Measurements from ENCODE around the gene ARPC1A.
"Not testable (repeated sequence)": the region's sequence is repeated elsewhere in the genome, so short reads cannot be mapped to it uniquely, and the experiment has no call there.

ARPC1A gene

DNA sequence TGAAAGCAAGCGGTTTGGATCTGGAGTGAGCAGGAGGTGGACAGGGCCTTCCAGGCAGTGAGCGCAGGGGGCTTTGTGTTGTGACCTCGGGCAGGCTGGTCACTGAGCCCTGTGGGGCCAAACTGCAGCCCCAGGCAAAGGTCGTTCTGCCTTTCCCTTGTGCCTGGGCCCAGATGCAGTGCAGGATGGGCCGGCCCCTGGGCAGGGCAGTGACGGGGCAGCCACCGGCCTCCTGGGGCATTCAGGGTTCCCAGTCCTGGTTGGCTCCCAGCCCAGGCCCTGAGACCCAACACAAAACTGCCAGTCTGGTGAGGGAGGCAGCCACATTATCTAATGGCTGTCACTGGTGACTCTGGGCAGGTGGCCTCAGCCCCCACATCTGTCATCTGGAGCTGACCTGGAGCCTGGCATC lies 56.0 kb downstream of the ARPC1A start:
- FAIRE-seq, result no peak
- TF ChIP-seq POLR2A (IDR thresholded peaks at IDR 0.05; ENCODE audit: low read depth, low read length), result no peak
- DNase-seq (ENCODE audit: insufficient read length, low spot score), result no peak

DNA sequence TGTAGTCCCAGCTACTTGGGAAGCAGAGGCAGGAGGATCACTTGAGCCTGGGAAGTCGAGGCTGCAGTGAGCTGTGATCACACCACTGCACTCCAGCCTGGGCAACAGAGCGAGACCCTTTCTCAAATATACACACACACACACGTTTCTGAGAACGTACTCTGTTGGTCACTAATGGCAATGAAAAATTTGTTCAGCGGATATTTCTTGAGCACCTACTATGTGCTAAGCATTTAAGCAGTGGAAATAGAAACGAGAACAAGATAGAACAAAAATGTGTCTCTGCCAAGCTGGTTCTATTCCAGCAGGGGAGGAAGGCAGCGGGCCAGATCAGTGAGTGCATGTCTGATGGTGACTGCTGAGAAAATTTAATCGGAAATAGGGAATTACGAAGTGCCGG lies 57.5 kb downstream of the ARPC1A start:
- DNase-seq (ENCODE audit: insufficient read length, low spot score) (no peak), FAIRE-seq (no peak)
- no peak for TF ChIP-seq POLR2A (IDR thresholded peaks at IDR 0.05; ENCODE audit: low read depth, low read length)

DNA sequence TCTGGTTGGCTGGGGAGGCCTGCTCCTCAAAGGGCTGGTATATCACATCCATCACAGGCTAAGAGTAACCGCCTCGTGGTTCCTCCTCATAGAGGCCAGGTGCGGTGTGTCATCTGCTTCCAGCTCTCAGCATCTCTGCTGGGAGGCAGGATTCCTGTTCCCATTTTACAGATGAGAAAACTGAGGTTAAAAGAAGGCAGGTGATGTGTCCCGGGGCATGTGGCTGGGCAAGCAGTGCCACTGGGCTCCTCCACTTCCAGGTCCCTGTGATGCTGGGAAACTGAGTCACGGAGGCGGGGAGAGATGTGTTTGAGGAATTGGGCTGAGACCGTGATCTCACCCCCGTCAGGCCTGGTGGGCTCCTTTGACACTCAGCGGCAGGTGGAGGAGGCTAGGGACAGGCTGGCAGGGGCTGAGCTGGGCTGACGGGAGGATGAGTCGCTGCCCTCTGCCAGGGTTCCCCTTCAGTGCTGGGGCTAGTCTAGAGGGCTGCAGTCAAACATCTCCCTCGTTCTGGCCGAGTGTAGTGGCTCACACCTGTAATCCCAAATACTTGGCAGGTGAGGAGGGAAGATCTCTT lies 58.2 kb downstream of the ARPC1A start:
- no peak for TF ChIP-seq POLR2A (IDR thresholded peaks at IDR 0.05; ENCODE audit: low read depth, low read length)
- DNase-seq (ENCODE audit: insufficient read length, low spot score), result no peak
- no peak for FAIRE-seq

GRCh38 chr7:99384523-99384922 lies 58.8 kb downstream of the ARPC1A start:
- no peak for FAIRE-seq
- TF ChIP-seq POLR2A (IDR thresholded peaks at IDR 0.05; ENCODE audit: low read depth, low read length), result no peak
- DNase-seq (ENCODE audit: insufficient read length, low spot score), result no peak

- no peak for DNase-seq (ENCODE audit: insufficient read length, low spot score)
- no peak for FAIRE-seq
- no peak for TF ChIP-seq POLR2A (IDR thresholded peaks at IDR 0.05; ENCODE audit: low read depth, low read length)
Measured at GRCh38 chr7:99385564-99385963, 59.9 kb downstream of the ARPC1A start.

DNA sequence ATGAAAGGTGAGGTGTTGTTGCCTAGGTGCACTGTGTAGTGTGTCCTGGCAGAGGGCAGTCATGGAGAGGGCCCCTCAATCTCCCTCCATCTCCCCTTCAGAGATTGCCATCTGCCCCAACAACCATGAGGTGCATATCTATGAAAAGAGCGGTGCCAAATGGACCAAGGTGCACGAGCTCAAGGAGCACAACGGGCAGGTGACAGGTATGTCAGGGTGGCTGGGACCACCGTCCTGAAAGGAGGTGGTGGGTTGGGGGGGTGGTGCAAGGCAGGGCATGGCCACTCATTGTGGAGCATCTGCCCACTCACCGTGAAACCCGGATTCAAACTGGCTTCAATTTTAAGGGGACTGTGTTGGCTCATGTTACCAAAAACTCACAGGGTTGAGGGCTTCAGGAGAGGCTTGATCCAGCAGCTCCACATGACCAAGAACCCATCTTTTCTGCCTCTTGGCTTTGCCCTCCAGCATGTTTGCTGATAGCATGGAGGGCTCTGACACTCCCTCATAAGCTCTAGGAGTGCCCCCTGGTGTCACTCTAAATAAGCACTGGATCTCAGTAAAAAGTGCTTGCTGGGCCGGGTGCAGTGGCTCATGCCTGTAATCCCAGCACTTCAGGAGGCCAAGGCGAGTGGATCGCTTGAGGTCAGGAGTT lies 61.0 kb downstream of the ARPC1A start:
- DNase-seq (ENCODE audit: insufficient read length, low spot score) (no peak), FAIRE-seq (no peak)
- TF ChIP-seq POLR2A (IDR thresholded peaks at IDR 0.05; ENCODE audit: low read depth, low read length), result no peak

- DNase-seq (ENCODE audit: insufficient read length, low spot score); FAIRE-seq: not testable (repeated sequence)
Measured at GRCh38 chr7:99387239-99387635, 61.5 kb downstream of the ARPC1A start.

DNA sequence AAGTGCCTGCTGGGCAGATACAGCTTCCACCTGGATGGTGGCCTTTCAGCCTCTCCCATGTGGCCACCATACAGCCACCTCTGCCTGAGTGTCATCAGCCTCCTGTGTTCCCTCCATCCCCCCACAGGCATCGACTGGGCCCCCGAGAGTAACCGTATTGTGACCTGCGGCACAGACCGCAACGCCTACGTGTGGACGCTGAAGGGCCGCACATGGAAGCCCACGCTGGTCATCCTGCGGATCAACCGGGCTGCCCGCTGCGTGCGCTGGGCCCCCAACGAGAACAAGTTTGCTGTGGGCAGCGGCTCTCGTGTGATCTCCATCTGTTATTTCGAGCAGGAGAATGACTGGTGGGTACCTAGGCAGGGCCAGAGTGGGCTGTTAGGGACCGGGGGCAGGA lies 62.2 kb downstream of the ARPC1A start:
- TF ChIP-seq POLR2A (IDR thresholded peaks at IDR 0.05; ENCODE audit: low read depth, low read length), result no peak
- no peak for FAIRE-seq
- no peak for DNase-seq (ENCODE audit: insufficient read length, low spot score)

- FAIRE-seq (no peak), DNase-seq (ENCODE audit: insufficient read length, low spot score) (no peak)
- TF ChIP-seq POLR2A (IDR thresholded peaks at IDR 0.05; ENCODE audit: low read depth, low read length), result no peak
Measured at GRCh38 chr7:99389772-99390171, 64.1 kb downstream of the ARPC1A start.

GRCh38 chr7:99390941-99391602 lies 65.4 kb downstream of the ARPC1A start:
- FAIRE-seq, result no peak
- no peak for DNase-seq (ENCODE audit: insufficient read length, low spot score)
- TF ChIP-seq POLR2A (IDR thresholded peaks at IDR 0.05; ENCODE audit: low read depth, low read length), result no peak

GRCh38 chr7:99392046-99392445 lies 66.3 kb downstream of the ARPC1A start:
- TF ChIP-seq POLR2A (IDR thresholded peaks at IDR 0.05; ENCODE audit: low read depth, low read length), result no peak
- FAIRE-seq (no peak), DNase-seq (ENCODE audit: insufficient read length, low spot score) (no peak)

- TF ChIP-seq POLR2A (IDR thresholded peaks at IDR 0.05; ENCODE audit: low read depth, low read length), result no peak
- DNase-seq (ENCODE audit: insufficient read length, low spot score), result no peak
- FAIRE-seq, result no peak
Measured at GRCh38 chr7:99392659-99393354, 67.1 kb downstream of the ARPC1A start.

DNA sequence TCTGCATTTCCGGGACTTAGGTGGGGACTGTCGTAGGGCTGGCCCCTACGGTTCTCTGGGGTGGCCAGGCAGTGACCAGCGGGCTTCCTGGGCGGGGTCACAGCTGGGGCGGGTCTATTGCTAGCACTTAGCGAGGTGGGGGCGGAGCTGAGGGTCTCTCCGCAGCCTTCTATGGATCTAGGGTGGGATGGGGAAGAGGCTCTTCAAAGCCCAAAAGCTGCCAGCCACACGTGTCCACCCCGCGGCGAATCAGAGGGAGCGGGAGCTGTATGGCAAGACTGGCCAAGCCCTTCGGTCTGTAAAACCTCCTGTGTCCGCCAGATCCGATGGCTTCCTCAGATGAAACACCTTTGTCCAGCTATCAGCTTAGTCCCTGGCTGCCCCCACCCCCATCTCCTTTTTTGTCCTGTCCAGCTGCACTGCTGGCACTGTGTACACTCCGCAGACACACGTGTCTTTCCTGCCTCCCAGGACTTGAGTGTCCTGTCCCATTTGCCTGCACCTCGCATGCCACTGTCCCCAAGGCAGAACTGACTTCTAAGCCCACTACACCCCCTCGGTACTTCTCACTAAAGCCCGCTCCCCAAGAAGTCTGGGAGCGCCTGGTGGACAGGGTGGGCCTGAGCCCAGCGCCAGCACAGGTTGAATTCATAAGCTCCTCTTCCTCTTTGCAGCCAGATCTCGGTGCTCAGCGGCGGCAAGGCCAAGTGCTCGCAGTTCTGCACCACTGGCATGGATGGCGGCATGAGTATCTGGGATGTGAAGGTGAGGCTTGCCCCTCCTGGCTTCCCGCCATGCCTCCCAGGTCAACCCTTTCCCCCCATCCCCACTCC lies 67.9 kb downstream of the ARPC1A start:
- TF ChIP-seq POLR2A (IDR thresholded peaks at IDR 0.05; ENCODE audit: low read depth, low read length), result no peak
- FAIRE-seq (no peak), DNase-seq (ENCODE audit: insufficient read length, low spot score) (no peak)

DNA sequence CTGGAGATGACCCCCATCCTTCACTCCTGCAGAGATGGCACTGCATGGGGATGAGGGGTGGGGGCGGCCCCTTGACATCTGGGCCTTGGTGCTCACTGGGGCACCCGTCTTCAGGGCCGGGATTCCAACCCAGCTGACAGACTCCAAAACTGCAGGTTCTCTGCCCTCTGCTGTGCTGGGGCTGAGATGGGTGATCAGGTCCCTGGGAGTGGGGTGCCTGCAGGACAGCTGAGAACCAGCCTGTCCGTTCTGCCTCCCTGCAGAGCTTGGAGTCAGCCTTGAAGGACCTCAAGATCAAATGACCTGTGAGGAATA lies 68.4 kb downstream of the ARPC1A start:
- no peak for FAIRE-seq
- no peak for DNase-seq (ENCODE audit: insufficient read length, low spot score)
- TF ChIP-seq POLR2A (IDR thresholded peaks at IDR 0.05; ENCODE audit: low read depth, low read length), result no peak

All from H54 (cell line).